Raji (cell line): Measurements from ENCODE around the gene ZNF705A.
"Not testable (repeated sequence)": the region's sequence is repeated elsewhere in the genome, so short reads cannot be mapped to it uniquely, and the experiment has no call there.

Source experiments
- POLR2A ChIP-seq: IDR thresholded peaks from 2 replicates; pipeline ENCODE4 v1.6.1; 2011; ENCODE audit warnings: low read depth, low read length, control low read depth; ENCODE audit not compliant: insufficient read depth

The ZNF705A gene

DNA sequence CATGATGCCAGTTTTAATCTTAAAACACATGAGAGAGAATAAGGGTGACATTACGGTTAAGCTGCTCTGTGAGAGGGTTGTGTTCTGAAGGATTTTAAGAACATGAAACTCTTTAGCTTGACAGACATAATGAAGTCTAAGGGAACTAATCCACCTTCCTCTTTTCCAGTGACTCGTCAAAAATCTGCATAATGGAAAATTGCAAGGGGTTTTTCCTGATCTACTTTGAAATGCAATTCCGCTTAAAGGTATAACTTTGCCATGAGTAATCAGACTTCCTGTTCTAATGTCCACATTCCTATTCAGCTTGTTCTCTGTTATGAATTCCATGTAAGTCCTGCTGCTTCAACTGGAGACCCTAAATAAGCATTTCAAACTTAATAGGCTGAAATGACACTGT is at the start of gene ZNF705A:
TSS of gene ZNF705A (plus strand) at position 171 of the 400 bp plus-strand sequence. CDS start 15,611 bp downstream, outside the sequence.
- no peak for TF ChIP-seq POLR2A

DNA sequence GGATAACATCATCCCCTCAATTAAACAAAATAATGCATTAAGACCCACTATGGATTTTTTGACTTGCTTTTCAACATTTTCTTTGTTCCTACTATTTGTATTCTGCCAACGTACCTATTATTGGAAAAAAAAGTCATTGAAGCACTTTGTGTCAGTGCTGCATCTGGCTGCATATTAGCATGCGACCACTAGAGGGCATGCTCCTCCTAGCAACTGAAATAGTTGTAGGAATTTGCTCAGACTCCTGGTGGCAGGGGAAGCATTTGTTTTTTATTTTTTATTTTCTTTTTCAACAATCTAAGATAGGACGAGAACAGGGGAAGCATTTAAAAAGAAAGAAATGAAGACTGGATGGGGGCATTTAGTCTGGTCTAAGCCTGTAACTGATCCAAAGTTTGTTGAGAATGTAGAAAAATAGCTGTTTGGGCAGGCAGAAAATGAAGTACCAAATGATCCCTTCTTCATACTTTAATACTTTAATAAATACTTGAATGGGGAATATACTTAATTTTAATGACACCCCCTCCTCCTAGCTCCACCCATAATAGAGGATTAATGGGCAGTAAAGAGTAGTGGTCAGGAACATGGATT is 47.9 kb upstream of the ZNF705A start:
- TF ChIP-seq POLR2A: no peak

DNA sequence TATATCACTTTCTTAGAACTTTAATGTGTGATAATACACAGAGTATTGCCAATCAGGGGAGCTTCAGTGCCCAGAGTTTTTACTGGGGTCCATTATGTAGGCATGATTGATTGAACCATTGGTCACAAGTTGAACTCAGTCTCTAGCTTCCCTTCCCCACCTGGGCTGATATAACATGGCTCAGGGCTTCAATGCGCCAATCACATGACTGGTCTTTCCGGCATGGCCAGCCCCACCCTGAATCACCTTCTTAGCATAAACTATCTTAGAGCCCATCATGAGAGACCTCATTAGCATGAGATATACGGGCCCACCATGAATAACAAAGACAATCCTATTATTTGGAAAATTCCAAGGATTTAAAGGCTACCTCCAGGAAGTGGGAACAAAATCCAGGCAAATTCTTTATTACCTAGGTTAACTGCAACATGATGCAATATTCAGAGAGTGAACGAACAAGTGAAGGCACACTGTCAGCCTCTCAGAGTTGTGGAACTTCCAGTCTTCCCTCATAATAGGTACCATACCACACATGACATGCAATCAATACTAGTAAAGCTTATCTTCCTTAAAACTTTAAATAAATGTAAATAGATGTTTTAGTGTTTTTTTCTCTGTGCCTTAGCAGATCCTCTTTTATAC is 36.6 kb upstream of the ZNF705A start:
- no peak for TF ChIP-seq POLR2A

DNA sequence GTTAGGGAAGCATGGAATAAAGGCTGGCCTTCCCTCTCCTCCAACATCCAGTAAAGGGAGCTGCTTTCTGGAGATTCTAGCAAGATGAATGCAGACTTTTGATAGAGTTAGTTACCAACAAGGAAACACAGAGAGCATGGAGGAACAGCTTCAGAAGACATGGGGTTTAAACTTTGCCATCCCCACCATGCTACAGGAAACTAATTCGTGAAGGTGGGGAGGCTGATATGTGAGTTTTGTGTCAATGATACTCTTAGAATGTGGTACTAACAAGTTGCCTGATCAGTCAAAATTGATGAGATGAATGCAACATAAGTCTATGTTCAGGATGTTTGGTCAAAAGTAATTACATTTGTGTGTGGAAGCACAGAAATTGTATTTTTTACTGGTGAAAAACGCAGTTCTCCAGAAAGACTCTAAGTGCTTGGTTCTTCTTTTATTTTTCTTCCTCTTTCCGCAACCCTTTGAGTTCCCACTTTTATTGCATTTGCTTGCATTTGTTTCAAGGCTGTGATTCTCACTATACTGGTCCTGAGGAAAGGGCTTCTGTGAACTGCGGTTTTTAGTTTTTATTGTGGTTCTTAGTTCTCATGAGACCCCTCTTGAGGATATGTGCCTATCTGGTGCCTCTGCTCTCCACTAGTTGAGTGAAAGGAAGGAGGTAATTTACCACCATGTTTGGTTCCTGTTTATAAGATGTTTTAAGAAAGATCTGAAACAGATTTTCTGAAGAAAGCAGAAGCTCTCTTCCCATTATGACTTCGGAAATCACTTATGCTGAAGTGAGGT is 33.5 kb upstream of the ZNF705A start, which contains the start of gene CLEC4A:
TSS of gene CLEC4A (plus strand) at position 494 of the 789 bp plus-strand sequence. CDS start at position 756, 262 bp downstream.
- no peak for TF ChIP-seq POLR2A

DNA sequence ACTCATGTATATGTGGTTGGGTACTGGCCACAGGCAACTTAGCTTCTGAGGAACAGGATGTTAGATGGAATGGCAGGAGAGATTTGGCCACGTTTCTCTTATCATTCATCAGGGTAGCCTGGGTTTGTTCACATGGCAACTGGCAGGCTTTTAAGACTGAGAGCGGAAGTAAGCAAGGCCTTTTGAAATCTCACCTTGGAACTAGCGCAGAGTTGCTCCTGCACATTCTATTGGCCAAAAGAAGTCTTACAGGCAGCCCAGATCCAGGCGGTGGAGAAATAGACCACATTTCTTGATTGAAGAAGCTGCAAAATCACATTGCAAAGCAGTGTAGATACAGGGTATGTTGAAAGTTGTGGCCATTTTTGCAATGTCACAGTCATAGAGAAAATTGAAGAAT is 29.7 kb upstream of the ZNF705A start:
- no peak for TF ChIP-seq POLR2A

DNA sequence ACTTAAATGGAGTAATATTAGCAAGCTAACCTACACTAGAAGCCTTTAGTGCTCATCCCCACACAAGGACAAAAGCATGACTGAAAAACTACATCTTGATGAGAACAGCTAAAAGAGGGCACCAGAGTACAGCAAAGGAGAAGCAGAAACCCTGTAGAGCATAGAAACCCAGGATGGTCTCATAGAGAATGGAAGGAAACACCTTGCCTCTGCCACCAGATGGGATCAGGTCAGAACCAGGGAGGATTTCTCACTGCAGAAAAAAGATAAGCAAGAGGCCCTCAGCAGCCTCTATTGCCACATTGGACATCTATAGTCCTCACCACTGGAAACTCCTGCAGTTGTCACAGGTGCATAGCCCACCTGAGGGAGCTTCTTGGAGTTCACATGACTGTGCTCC is 13.6 kb upstream of the ZNF705A start:
- TF ChIP-seq POLR2A: no peak

DNA sequence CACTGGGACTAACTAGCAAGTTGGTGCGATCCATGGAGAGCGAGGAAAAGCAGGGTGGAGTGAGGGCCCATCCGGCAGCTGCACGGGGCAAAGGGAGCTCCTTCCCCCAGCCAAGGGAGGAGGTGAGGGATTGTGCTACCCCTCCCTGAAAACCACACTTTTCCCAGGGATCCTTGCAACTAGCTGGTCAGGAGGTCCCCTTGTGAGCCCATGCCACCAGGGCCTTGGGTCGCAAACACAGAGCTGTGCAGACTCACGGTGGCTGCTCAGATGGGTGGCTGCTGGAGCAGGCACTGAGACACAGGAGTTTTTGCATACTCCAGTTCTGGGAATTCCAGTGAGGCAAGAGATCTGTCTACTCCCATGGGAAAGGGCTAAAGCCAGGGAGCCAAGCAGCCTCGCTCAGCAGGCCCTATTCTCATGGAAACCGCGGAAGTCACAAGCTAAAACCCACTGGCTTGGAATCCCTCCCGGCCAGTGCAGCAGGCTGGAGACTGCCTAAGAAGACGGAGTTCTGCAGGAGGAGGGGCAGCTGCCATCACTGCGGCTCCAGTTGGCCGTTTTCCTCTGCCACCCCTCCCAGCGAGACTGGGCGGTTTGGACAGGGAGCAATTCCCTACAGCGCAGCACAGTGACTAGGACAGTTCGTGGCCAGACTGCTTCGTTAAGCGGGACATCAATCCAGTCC is 10.9 kb upstream of the ZNF705A start:
- no peak for TF ChIP-seq POLR2A

DNA sequence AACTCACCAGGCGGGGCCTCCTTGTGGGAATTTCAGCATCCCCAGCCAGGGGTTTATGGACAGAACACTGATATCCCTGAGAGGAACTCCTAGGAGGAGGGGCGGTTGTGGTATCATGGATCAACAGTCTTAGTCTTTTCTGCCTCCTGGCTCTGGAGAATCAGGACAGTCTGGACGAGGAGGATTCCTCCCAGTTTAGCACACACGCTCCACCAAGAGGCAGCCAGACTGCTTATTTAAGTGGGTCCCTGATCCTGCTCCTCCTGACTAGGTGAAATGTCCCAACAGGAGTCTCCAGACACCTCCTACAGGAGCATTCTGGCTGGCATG is 10.4 kb upstream of the ZNF705A start:
- TF ChIP-seq POLR2A: no peak

DNA sequence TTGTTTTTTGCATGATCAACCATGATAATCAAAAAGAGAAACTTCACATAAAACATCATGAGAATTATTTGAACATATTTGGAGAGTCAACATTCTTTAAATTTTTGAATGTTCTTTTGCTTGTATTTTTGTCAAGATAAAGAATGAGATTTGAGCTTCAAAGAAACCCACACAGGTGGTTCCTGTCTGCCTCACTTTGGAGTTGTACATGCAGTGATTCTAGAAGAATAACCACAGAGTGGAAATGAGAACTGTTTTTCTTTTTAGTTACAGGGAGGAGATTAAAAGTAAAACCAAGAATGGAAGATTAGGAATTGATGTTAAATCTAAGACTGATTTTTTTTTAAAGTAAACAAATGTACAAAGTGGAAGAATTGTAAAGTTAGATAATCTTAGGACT is 2.3 kb upstream of the ZNF705A start:
- no peak for TF ChIP-seq POLR2A

DNA sequence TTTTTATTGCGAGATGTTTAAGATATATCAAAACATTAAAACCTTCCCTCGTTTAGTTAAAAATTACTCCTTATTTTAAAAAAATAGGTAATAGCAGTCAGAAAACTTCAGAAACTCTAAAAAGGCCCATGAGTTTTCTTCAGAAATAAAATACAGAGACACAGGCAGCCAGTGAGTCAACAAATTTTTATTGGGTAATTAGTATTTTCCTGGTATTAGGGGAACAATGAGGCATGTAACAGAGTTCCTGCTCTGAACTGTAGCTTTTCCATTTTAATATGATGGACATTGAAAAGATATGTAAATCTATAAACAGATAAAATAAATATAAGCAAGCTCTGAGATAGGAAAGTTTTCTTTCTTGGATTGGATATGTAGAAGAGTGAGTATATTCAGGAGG is 399 bp upstream of the ZNF705A start:
- no peak for TF ChIP-seq POLR2A

DNA sequence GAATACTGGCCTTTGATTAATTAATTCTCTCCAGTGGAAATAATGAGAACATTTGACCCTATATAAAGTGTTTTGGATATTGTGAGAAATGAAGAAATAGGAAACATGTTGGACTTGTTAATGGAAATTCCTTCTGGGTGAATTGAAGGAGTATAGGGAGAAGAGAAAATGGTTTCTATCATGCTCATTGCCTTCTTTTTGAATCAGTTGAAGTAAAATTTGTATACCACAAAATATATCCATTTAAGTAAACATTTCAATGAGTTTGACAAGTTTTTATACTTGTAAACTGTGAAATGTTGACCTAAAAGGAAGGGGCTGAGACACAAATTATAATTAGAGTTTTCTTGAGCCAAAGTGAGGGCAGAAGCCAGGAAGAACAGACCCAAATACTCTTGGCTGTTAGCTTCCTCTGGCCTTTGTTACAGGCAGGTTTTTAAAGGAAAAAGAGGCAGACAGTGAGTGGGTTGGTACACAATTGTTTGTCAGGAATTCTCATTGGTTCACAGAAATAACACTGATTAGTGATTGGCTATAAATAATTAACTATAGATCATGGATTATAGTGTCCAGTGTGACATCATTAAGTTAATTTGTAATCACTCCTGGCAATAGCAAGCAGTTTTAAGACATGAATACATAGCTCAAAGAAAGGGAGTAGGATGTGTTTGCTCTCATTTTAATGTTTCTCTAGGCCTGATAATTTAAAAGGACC is 826 bp downstream of the ZNF705A start:
- no peak for TF ChIP-seq POLR2A

DNA sequence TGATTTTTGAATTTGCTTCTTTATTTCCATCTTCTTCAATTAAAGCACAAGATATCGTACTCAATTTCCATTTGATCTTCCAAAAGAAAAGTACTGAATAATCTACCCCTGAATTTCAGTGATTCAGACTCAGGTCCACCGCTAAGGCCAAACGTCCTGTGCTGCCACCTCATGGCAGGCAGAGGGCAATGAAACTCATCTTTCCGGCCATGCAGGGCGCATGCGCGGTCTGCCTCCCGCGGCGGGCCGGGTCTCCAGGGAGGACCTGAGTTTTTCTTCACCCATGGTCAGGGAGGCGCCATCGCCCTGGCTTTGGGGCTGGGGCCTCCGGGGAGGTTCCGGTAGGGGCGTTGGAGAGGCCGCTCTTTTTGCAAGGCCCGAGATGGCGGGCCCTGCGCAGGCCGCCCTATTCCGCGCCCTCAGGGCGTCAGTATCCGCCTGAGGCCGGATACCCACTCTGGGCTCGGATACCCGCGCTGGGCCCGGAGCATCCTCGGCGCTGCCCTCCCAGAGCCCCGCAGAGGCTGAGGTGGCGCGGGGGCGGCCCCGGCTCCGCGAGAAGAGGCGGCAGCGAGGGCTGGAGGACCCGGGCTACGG is 23.3 kb downstream of the ZNF705A start:
- peak; percentile 48 for TF ChIP-seq POLR2A

DNA sequence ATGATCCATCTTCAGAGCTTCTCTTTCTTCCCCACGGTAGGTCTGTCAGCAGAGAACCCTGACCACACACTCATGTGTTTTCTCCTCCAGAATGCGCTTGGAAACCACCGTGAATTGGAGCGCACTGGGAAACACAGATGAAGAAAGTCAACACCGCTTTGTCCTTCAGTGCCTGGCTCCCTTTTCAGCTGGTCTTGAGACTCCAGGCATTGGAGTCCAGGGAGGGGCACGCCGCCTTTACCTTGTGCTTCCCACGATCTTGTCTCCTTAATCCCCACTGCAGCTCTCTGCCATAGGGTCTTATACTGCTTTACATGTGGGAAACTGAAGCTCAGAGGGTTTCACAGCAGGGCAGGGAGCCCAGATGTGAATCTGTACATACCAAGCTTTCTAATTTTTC is 69.5 kb downstream of the ZNF705A start:
- TF ChIP-seq POLR2A: no peak

DNA sequence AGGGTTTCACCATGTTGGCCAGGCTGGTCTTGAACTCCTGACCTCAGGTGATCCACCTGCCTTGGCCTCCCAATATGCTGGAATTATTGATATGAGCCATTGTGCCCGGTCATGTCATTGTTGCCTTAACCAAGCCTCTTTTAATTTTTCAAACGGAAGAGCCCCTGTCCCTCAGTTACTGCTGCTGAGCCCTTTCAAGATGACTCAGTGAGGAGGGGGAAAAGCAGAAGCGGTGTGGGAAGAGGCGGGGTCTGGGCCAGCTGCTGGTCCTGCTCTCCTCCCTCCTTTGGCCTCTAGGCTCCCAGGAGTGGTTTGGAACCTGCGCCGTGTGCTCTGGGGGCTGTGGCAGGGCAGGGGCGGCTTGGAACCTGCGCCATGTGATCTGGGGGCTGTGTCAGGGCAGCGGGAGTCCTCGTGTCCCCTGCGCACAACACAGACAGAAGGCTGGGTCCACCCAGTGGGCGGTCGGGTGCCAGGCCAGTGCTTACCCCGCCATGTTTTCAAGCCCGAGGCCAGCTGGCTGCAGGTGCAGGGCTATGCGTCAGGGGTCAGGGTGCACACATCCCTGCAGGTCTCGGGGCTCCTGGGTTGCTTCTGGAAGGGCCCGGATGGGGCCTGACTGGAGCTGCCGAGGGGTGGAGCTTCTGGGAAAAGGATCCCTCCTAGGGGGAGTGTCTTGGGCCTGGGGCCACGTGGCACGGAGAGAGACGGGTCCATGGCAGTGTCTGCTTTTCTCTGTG is 70.3 kb downstream of the ZNF705A start, which contains the start of gene FAM90A1:
TSS of gene FAM90A1 (minus strand) at position 627 of the 740 bp plus-strand sequence. CDS start 2,786 bp downstream, outside the sequence.
- TF ChIP-seq POLR2A: not testable (repeated sequence)
